ENCODE data around the gene ABCA13.

The ABCA13 gene

DNA sequence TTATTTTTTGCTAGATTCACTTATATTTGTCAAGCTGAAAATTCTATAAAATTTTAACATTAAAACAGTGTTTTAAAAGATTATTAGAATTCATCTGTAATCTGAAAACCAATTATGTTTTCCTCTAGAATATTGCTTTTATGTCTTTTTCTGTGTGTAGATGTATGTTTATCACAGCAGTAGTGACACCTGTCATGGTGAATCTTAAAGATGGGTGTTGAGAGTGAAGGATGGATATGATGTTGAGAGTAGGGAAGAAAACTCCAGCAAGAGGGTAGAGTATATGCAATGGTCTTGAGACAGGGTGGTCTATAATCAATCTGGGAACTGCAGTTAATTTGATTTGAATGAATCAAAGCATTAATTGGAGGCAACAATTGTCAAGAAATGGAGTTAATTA, 416.2 kb downstream of the ABCA13 start:
- no peak overlapping the region for H3K4me3 ChIP-seq (ENCODE audit: insufficient read depth, low read depth, low read length)
- no peaks in the 10 kb centered on the region for H3K4me1 ChIP-seq (ENCODE audit: control insufficient read depth, insufficient read depth, low read length)
- H3K36me3 ChIP-seq (ENCODE audit: control insufficient read depth, insufficient read depth, low read length): no peaks in the 10 kb centered on the region
- no peak overlapping the region for H3K27ac ChIP-seq (ENCODE audit: insufficient read depth, low read depth, low read length, poor library complexity, severe bottlenecking)
- H3K9me3 ChIP-seq (ENCODE audit: control insufficient read depth, low read length): no peaks in the 10 kb centered on the region
- H3K27me3 ChIP-seq (ENCODE audit: control insufficient read depth, insufficient read depth, low read length, poor library complexity, severe bottlenecking): no peaks in the 10 kb centered on the region

DNA sequence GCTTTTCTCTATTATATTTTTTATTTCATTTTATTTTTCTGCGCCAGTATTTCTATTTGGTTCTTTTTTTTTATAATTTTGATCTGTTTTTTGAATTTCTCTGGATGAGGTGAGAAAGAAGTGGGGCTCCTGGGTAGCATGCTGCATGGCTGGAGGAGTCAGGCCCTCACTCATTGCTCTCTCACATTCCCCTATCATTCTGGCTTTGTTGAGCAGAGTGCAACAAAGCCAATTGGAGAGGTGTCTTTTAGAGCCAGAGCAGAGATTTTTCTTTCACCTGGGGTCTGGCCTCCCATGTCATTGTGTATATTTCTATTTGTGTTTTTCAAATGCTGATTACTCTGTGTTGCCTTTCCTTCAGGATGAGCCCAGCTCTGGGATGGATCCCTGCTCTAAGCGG, 423.1 kb downstream of the ABCA13 start:
- Histone ChIP-seq H3K9me3 (ENCODE audit: control insufficient read depth, low read length) (no peaks in the 10 kb centered on the region), H3K4me3 (ENCODE audit: insufficient read depth, low read depth, low read length) (no peak overlapping the region), H3K4me1 (ENCODE audit: control insufficient read depth, insufficient read depth, low read length) (no peaks in the 10 kb centered on the region), H3K27ac (ENCODE audit: insufficient read depth, low read depth, low read length, poor library complexity, severe bottlenecking) (no peak overlapping the region), H3K27me3 (ENCODE audit: control insufficient read depth, insufficient read depth, low read length, poor library complexity, severe bottlenecking) (no peaks in the 10 kb centered on the region), H3K36me3 (ENCODE audit: control insufficient read depth, insufficient read depth, low read length) (no peaks in the 10 kb centered on the region)
- WGBS, 2 experiments: 90 to 91% methylated on average over 1 of the region's 2 CpGs

DNA sequence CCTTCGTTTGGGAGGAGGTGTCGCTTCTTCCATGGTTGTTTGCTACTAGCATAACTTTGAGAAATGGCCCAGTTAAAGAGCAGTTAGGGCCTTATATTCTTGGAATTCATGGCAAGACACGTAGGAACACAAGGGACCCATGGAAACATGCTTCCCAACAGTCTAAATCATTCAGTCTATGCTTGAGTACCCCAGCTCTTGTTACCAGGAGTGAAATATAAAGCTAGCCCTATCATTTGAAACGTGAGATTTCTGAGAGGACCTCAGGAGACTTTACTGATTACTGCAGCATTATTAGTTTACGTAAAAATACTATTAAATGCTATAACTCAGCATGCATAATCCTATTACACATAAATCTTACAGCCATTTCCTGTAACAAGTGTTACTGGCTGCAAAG, 424.5 kb downstream of the ABCA13 start:
- Histone ChIP-seq H3K4me3 (ENCODE audit: insufficient read depth, low read depth, low read length) (no peak overlapping the region), H3K27me3 (ENCODE audit: control insufficient read depth, insufficient read depth, low read length, poor library complexity, severe bottlenecking) (no peaks in the 10 kb centered on the region), H3K4me1 (ENCODE audit: control insufficient read depth, insufficient read depth, low read length) (no peaks in the 10 kb centered on the region), H3K36me3 (ENCODE audit: control insufficient read depth, insufficient read depth, low read length) (no peaks in the 10 kb centered on the region), H3K9me3 (ENCODE audit: control insufficient read depth, low read length) (no peaks in the 10 kb centered on the region), H3K27ac (ENCODE audit: insufficient read depth, low read depth, low read length, poor library complexity, severe bottlenecking) (no peak overlapping the region)
- 88 to 93% methylated on average over 5 of the region's 5 CpGs for WGBS, 2 experiments

DNA sequence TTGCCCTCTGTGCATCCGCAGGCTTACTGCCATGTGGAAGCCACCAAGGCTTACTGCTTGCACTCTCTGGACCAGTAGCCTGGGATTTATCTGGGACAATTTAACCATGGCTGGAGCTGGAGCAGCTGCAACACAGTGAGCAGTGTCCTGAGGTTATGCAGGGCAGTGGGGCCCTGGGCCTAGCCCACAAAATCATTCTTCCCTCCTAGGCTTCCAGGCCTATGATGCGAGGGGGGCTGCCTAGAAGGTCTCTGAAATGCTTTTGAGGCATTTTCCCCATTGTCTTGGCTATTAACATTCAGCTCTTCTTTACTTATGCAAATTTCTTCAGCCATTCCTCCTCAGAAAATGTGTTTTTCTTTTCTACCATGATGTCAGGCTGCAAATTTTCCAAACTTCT, 439.4 kb downstream of the ABCA13 start:
- H3K9me3 ChIP-seq (ENCODE audit: control insufficient read depth, low read length): no peaks in the 10 kb centered on the region
- WGBS, 2 experiments: 80 to 89% methylated on average over 2 of the region's 2 CpGs
- H3K27me3 ChIP-seq (ENCODE audit: control insufficient read depth, insufficient read depth, low read length, poor library complexity, severe bottlenecking): no peaks in the 10 kb centered on the region
- no peaks in the 10 kb centered on the region for H3K36me3 ChIP-seq (ENCODE audit: control insufficient read depth, insufficient read depth, low read length)
- H3K4me1 ChIP-seq (ENCODE audit: control insufficient read depth, insufficient read depth, low read length): no peaks in the 10 kb centered on the region
- no peak overlapping the region for H3K27ac ChIP-seq (ENCODE audit: insufficient read depth, low read depth, low read length, poor library complexity, severe bottlenecking)
- H3K4me3 ChIP-seq (ENCODE audit: insufficient read depth, low read depth, low read length): no peak overlapping the region

DNA sequence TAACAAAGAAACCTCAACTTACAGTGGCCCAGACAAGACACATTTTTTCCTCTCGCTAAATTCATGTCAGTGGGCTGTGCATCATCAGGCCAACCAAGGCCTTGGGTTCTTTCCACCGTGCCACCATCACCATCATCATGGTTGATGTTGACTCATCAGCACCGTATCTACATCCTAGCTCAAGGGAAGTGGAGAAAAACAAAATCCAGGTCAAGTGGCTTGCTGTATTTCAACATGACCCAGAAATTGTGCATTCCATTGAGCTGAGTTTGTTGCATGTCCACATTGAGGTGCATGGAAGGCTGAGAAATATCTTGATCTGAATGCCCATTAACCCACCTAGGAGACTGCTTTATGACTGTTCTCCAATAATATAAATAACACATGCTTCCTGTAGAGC, 440.7 kb downstream of the ABCA13 start:
- no peaks in the 10 kb centered on the region for H3K36me3 ChIP-seq (ENCODE audit: control insufficient read depth, insufficient read depth, low read length)
- 94 to 98% methylated on average over 3 of the region's 3 CpGs for WGBS, 2 experiments
- H3K9me3 ChIP-seq (ENCODE audit: control insufficient read depth, low read length): no peaks in the 10 kb centered on the region
- no peak overlapping the region for H3K4me3 ChIP-seq (ENCODE audit: insufficient read depth, low read depth, low read length)
- no peaks in the 10 kb centered on the region for H3K27me3 ChIP-seq (ENCODE audit: control insufficient read depth, insufficient read depth, low read length, poor library complexity, severe bottlenecking)
- no peaks in the 10 kb centered on the region for H3K4me1 ChIP-seq (ENCODE audit: control insufficient read depth, insufficient read depth, low read length)
- no peak overlapping the region for H3K27ac ChIP-seq (ENCODE audit: insufficient read depth, low read depth, low read length, poor library complexity, severe bottlenecking)

DNA sequence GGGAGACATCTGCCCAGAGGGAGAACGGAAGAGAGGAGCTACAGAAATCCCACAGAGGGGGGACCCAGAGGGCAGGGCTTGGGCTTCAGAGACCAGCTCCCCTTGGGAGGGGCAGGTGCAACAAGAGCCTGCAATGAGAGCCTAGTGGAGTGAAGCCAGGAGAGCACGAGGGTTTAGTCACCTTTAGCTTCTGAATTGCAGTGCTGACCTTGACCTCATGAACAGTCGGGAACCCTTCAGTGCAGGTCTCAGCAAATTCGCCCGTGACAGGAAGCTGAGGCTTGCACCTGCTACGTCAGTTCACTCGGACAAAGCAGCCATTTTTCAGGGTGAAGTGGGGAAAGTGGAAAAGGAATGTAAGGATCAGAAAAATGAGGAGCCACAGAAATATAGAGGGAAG, 446.2 kb downstream of the ABCA13 start:
- no peak overlapping the region for H3K27ac ChIP-seq (ENCODE audit: insufficient read depth, low read depth, low read length, poor library complexity, severe bottlenecking)
- no peaks in the 10 kb centered on the region for H3K27me3 ChIP-seq (ENCODE audit: control insufficient read depth, insufficient read depth, low read length, poor library complexity, severe bottlenecking)
- no peaks in the 10 kb centered on the region for H3K9me3 ChIP-seq (ENCODE audit: control insufficient read depth, low read length)
- 92 to 96% methylated on average over 7 of the region's 7 CpGs for WGBS, 2 experiments
- no peak overlapping the region for H3K4me3 ChIP-seq (ENCODE audit: insufficient read depth, low read depth, low read length)
- H3K36me3 ChIP-seq (ENCODE audit: control insufficient read depth, insufficient read depth, low read length): no peaks in the 10 kb centered on the region
- no peaks in the 10 kb centered on the region for H3K4me1 ChIP-seq (ENCODE audit: control insufficient read depth, insufficient read depth, low read length)

DNA sequence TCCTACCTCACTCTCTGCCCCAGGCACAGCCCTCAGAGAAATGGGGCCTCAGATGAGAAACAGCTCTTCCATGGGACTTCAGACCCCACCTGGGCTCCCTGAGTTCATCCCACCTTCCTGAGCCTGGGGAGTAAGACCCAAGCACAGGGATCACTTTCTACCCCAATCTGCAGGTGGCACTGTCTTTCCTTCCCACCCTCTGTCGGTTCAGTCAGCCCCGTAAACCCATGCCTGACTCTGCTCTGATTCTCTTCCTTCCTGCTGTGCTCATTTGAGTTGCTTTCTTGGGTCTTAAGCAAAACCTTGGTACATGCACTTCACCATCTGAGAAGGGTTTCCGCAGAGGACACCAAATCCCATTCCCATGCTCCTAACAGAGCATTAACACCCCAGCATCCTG, 446.7 kb downstream of the ABCA13 start:
- H3K9me3 ChIP-seq (ENCODE audit: control insufficient read depth, low read length): no peaks in the 10 kb centered on the region
- H3K27ac ChIP-seq (ENCODE audit: insufficient read depth, low read depth, low read length, poor library complexity, severe bottlenecking): no peak overlapping the region
- no peak overlapping the region for H3K4me3 ChIP-seq (ENCODE audit: insufficient read depth, low read depth, low read length)
- 90 to 94% methylated on average over 3 of the region's 3 CpGs for WGBS, 2 experiments
- H3K36me3 ChIP-seq (ENCODE audit: control insufficient read depth, insufficient read depth, low read length): no peaks in the 10 kb centered on the region
- H3K27me3 ChIP-seq (ENCODE audit: control insufficient read depth, insufficient read depth, low read length, poor library complexity, severe bottlenecking): no peaks in the 10 kb centered on the region
- no peaks in the 10 kb centered on the region for H3K4me1 ChIP-seq (ENCODE audit: control insufficient read depth, insufficient read depth, low read length)

DNA sequence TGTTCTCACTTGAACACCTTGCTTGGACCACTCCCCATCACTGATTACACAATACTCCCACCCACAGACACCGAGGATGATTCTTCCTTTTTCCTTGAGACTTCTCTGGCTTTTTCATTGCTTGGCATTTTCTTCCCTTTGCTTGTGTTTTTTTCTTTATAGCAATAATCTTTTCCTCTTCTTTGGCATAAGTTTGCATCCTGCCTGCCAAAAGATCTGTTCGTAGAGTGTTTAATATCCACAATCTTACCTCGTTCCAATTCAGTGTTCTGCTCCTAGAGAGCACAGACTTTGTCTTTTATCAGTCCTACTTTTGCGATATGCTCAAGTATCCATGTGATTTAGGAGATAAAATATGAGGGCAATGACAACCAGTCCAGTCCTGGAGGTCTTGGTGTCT, 449.8 kb downstream of the ABCA13 start:
- no peaks in the 10 kb centered on the region for H3K9me3 ChIP-seq (ENCODE audit: control insufficient read depth, low read length)
- H3K27ac ChIP-seq (ENCODE audit: insufficient read depth, low read depth, low read length, poor library complexity, severe bottlenecking): no peak overlapping the region
- H3K27me3 ChIP-seq (ENCODE audit: control insufficient read depth, insufficient read depth, low read length, poor library complexity, severe bottlenecking): no peaks in the 10 kb centered on the region
- H3K4me1 ChIP-seq (ENCODE audit: control insufficient read depth, insufficient read depth, low read length): no peaks in the 10 kb centered on the region
- H3K4me3 ChIP-seq (ENCODE audit: insufficient read depth, low read depth, low read length): no peak overlapping the region
- WGBS, 2 experiments: 92 to 94% methylated on average over 4 of the region's 4 CpGs
- no peaks in the 10 kb centered on the region for H3K36me3 ChIP-seq (ENCODE audit: control insufficient read depth, insufficient read depth, low read length)

DNA sequence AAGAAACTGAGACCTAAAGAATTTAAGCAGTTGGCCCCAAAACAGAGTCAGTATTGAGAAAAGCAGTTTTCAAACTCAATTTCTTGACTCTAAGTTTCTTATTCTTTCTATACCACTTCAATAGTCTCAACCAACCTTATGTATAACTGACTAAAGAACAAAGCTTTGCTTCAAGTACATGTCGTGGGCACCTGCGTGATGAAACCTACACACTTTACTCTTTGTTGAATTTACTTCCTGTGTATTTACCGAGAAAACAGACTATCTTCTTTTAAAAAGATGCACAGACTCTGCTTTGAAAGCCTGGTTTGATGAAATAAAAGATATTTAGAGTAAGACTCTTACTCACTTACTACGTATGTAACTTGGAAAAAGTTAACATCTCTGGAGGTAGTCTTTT, 455.9 kb downstream of the ABCA13 start:
- H3K27ac ChIP-seq (ENCODE audit: insufficient read depth, low read depth, low read length, poor library complexity, severe bottlenecking): no peak overlapping the region
- H3K36me3 ChIP-seq (ENCODE audit: control insufficient read depth, insufficient read depth, low read length): no peaks in the 10 kb centered on the region
- H3K9me3 ChIP-seq (ENCODE audit: control insufficient read depth, low read length): no peaks in the 10 kb centered on the region
- no peak overlapping the region for H3K4me3 ChIP-seq (ENCODE audit: insufficient read depth, low read depth, low read length)
- 87 to 99% methylated on average over 2 to 4 of the region's 4 CpGs for WGBS, 2 experiments
- no peaks in the 10 kb centered on the region for H3K27me3 ChIP-seq (ENCODE audit: control insufficient read depth, insufficient read depth, low read length, poor library complexity, severe bottlenecking)
- no peaks in the 10 kb centered on the region for H3K4me1 ChIP-seq (ENCODE audit: control insufficient read depth, insufficient read depth, low read length)

DNA sequence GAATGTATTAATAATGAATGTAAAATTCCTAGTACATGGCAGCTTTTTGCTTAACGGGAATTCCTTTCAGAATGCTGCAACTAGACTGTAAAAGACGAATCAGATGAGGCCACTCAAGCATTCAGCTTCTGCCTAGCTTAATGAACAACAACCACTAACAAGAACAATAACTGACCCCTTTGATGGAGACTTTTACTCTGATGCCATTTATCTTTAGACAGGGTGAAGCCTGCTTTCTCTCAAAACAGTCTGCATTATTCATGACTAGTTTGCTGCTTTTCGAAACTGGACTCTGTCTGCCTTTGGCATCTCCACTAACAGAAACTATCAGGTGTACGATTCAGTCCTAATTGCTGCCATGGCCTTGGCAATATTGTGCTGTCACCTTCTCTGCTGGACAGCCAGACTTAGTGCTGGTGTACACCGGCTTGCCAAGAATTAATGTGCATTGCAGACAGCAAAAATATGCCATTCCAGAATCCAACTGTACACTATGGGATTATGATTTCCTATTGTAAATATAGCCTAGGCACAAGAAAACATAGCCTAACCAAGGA, 457.6 kb downstream of the ABCA13 start:
- Histone ChIP-seq H3K4me3 (ENCODE audit: insufficient read depth, low read depth, low read length) (no peak overlapping the region), H3K9me3 (ENCODE audit: control insufficient read depth, low read length) (no peaks in the 10 kb centered on the region), H3K27ac (ENCODE audit: insufficient read depth, low read depth, low read length, poor library complexity, severe bottlenecking) (no peak overlapping the region), H3K4me1 (ENCODE audit: control insufficient read depth, insufficient read depth, low read length) (no peaks in the 10 kb centered on the region), H3K36me3 (ENCODE audit: control insufficient read depth, insufficient read depth, low read length) (no peaks in the 10 kb centered on the region), H3K27me3 (ENCODE audit: control insufficient read depth, insufficient read depth, low read length, poor library complexity, severe bottlenecking) (no peaks in the 10 kb centered on the region)
- 92 to 95% methylated on average over 5 of the region's 5 CpGs for WGBS, 2 experiments

DNA sequence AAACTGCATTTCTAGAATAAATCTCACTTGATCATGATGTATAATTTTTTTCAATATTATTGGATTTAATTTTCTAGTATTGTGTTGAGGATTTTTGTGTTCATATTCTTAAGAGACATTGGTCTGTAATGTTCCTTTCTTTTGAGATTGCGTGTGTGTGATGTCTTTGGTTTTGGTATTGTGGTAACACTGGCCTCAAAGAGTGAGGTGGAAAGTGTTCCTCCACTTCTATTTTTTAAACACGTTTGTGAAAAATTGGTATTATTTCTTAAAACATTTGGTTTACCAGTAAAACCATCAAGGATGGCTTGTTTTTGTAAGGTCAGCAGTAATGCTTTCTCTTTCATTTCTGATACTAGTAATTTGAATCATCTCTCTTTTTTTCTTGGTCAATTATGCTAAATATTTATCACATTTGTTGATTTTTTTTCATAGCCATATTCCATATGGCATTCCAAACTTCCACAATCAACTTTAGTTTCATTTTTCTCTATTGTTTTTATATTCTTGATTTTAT, 462.9 kb downstream of the ABCA13 start:
- H3K9me3 ChIP-seq (ENCODE audit: control insufficient read depth, low read length): no peaks in the 10 kb centered on the region
- no peaks in the 10 kb centered on the region for H3K27me3 ChIP-seq (ENCODE audit: control insufficient read depth, insufficient read depth, low read length, poor library complexity, severe bottlenecking)
- no peak overlapping the region for H3K27ac ChIP-seq (ENCODE audit: insufficient read depth, low read depth, low read length, poor library complexity, severe bottlenecking)
- 93 to 100% methylated on average over 2 of the region's 2 CpGs for WGBS, 2 experiments
- no peaks in the 10 kb centered on the region for H3K36me3 ChIP-seq (ENCODE audit: control insufficient read depth, insufficient read depth, low read length)
- no peaks in the 10 kb centered on the region for H3K4me1 ChIP-seq (ENCODE audit: control insufficient read depth, insufficient read depth, low read length)
- H3K4me3 ChIP-seq (ENCODE audit: insufficient read depth, low read depth, low read length): no peak overlapping the region
